ENCODE measurements around the gene NEUROD1.

GRCh38 chr2:181723731-181724130 is 43.4 kb upstream of the NEUROD1 start:
- TF ChIP-seq, protein P1, sequence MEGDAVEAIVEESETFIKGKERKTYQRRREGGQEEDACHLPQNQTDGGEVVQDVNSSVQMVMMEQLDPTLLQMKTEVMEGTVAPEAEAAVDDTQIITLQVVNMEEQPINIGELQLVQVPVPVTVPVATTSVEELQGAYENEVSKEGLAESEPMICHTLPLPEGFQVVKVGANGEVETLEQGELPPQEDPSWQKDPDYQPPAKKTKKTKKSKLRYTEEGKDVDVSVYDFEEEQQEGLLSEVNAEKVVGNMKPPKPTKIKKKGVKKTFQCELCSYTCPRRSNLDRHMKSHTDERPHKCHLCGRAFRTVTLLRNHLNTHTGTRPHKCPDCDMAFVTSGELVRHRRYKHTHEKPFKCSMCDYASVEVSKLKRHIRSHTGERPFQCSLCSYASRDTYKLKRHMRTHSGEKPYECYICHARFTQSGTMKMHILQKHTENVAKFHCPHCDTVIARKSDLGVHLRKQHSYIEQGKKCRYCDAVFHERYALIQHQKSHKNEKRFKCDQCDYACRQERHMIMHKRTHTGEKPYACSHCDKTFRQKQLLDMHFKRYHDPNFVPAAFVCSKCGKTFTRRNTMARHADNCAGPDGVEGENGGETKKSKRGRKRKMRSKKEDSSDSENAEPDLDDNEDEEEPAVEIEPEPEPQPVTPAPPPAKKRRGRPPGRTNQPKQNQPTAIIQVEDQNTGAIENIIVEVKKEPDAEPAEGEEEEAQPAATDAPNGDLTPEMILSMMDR (IDR thresholded peaks at IDR 0.05; ENCODE audit: low read depth, low read length) = no peak
- TF ChIP-seq EZH2phosphoT487 (IDR thresholded peaks at IDR 0.05; ENCODE audit: low read depth) = no peak
